Esophagus squamous epithelium (tissue), 4 donors: Measurements from ENCODE around the gene ACTL9.

Experiments
- POLR2A ChIP-seq, 4 donors: fragments of 450-650 bp; IDR thresholded peaks; one replicate each; pipeline ENCODE4 v1.6.1; 2017; ENCODE audit warnings: antibody characterized with exemption in 4 of 4, mild to moderate bottlenecking in 4 of 4, moderate library complexity in 3 of 4
- TF ChIP-seq, protein P1 (sequence below), 6 experiments: fragments of 450-650 bp in 4 of 6; fragments of 200-600 bp in 2 of 6; sonication (generic) in 2 of 6; IDR thresholded peaks; one replicate each; pipeline ENCODE4 v1.5.1; 2016 to 2019; ENCODE audit warnings: antibody characterized with exemption in 6 of 6, mild to moderate bottlenecking in 4 of 6, moderate library complexity in 4 of 6

DNA sequence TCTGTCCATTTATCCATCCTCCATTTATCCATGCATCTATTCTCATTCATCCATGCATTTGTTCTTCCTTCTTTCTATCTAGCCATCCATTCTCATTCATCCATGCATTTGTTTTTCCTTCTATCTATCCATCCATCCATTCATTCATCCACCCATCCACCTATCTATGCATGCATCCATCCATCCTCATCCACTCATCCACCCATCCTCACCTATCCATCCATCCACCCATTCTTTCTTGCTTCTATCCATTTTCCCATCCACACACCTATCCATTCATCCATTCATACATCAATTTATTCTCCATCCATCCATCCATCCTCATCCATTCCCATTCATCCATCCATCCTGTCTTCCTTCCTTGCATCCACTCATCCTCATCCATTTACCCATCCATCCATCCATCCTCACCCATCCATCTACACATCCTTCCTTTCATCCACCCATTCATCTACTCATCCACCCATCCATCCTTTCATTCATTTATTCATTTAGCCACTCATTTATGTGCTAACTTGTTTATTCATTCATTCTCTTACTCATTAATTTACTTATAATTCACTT is 20.3 kb downstream of the ACTL9 start:
- TF ChIP-seq, protein P1, sequence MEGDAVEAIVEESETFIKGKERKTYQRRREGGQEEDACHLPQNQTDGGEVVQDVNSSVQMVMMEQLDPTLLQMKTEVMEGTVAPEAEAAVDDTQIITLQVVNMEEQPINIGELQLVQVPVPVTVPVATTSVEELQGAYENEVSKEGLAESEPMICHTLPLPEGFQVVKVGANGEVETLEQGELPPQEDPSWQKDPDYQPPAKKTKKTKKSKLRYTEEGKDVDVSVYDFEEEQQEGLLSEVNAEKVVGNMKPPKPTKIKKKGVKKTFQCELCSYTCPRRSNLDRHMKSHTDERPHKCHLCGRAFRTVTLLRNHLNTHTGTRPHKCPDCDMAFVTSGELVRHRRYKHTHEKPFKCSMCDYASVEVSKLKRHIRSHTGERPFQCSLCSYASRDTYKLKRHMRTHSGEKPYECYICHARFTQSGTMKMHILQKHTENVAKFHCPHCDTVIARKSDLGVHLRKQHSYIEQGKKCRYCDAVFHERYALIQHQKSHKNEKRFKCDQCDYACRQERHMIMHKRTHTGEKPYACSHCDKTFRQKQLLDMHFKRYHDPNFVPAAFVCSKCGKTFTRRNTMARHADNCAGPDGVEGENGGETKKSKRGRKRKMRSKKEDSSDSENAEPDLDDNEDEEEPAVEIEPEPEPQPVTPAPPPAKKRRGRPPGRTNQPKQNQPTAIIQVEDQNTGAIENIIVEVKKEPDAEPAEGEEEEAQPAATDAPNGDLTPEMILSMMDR (IDR thresholded peaks at IDR 0.05): no peak
- TF ChIP-seq POLR2A (IDR thresholded peaks at IDR 0.05): no peak
